NCI-H2171 treated with DMSO at 0.1 percent for 48 hours (cell line): ENCODE results near the gene CCDC82.

ENCODE experiments used
- DNase-seq: peaks from one replicate; lab custom pipeline; 2025; lab: John Stamatoyannopoulos, UW

CCDC82 gene

DNA sequence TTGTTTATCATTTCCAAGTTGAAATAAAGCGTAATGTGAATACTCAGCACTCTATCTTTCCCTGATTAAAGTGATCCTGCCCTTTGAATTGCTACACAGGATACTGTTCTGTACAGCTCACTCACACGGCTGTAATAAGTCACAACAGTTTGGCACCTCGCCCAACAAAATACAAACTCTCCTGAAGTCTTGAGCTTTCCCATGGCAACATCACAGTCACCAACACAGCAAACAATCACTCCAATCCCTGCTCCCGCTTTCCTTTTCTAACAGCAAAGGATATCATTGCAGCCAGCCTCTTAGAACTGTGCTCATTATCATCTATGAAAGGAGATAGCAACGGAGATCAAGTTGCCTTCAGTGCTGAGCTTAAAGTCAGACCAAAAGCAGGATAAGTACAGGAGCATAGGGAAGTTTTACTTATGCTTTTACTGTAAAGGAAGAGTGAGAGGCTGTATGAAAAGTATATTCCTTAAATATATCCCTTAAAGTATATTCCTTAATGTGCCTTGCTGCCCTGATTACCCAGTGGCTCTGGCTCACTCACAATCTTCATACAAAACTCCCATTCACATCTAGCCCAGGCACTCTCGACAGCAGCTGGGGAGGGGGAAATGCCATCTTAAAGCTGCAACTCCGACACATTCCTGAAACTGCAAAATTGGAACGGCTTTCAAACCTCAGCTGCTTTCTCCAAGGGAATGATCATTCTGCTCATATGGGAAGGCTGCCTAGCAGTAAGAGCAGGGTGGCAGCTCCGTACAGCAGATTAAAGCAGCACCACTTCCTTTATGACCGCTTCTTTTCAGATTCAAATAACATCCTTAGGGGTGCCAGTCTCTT, 82.6 kb downstream of the CCDC82 start:
- DNase-seq = peak; percentile 67

DNA sequence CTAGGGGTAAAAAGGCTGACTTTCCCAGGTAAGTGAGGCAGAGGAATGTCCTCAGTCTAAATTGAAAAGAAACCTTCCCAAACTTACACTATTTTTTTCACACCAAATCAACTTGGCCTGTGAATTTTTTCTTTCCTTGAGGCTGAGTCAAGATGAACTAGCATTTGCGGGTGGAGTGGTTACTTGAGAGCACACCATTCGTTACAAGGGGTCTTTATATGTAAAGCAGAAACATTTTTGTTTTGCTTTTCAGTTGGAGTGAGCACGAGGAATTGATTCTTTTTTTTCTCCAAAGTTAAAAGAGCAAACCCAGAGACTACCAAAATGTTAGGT, 83.1 kb downstream of the CCDC82 start:
- no peak for DNase-seq

DNA sequence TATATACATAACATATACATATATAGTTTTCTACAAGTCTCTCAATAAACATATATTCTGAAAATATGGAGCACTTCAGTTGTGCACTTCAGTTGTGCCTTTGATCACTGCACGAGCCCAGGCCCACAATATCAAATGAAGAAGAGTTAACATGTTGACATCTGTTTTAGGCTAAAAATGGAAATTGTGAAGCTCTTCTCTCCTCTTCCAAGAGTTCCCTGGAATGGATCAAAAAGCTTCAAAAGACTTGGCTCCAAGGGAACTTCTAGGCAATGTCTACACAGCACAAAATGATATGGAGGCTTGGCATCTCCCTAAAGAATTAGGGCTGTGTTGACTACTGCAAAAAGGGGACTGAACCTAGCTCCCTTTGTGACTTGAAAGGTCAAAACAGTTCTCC, 83.6 kb downstream of the CCDC82 start:
- DNase-seq = no peak

DNA sequence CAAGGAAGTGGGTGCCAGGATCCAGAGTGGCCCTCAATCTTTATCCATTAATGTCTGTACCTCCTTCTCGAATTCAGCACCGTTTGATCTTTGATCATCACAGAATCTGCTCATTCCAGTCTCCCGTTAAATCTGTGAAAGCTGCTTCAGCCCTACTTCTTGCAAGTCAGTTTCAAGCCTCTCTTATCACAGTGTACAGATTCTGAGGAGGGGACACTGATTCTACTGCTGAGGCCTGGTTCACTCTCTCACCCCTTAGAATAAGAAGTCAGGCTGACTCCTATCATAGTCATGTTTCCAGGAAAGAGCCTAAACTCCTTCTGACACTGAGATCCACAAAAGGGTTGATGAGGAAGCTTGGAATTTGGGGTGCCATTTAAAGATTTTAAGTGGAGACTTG, 85.7 kb downstream of the CCDC82 start:
- no peak for DNase-seq

DNA sequence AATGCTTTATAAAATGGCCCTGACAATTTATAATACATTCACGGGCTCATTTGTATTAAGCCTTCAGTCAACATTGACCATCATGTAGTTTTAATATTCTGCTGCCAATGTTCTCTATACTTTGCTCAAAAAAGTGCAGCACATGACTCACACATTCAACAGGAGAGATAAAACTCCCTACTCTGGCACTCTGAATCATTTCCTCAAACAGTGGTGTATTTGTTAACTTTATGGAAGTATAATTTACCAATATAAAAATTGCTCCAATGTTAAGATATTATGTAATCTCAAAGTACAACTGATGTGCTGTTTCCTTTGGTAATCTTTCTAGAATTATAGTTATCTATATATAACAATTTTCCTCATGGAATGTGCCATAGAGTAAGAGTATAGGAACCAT, 86.6 kb downstream of the CCDC82 start:
- no peak for DNase-seq
